Measurements from ENCODE around the gene HSD3B7.

The HSD3B7 gene

GRCh38 chr16:30976486-30976885 is 8.5 kb upstream of the HSD3B7 start:
- no peak overlapping the region for H3K4me2 ChIP-seq (ENCODE audit: low read length)
- H3K4me3 ChIP-seq (ENCODE audit: low read depth, low read length, poor library complexity, severe bottlenecking), result no peak overlapping the region
- H3F3A ChIP-seq (ENCODE audit: insufficient read depth, low read length), result no peaks in the 10 kb centered on the region
- H3K36me3 ChIP-seq (ENCODE audit: insufficient read depth, low read length), result peaks cover 93% of the 10 kb centered on the region
- no peaks in the 10 kb centered on the region for H4K20me1 ChIP-seq (ENCODE audit: insufficient read depth, low read length)
- H2AFZ ChIP-seq (ENCODE audit: low read length), result no peak overlapping the region
- no peaks in the 10 kb centered on the region for H3K4me1 ChIP-seq (ENCODE audit: insufficient read depth, low read length, severe bottlenecking)
- H3K79me2 ChIP-seq (ENCODE audit: insufficient read depth, low read length), result no peaks in the 10 kb centered on the region
- no peaks in the 10 kb centered on the region for H3K9me3 ChIP-seq (ENCODE audit: low read length)
- no peaks in the 10 kb centered on the region for H3K27me3 ChIP-seq (ENCODE audit: insufficient read depth, low read length)
- TF ChIP-seq CTCF (IDR thresholded peaks at IDR 0.05; ENCODE audit: low read length), result no peak
- no peak for TF ChIP-seq EZH2 (IDR thresholded peaks at IDR 0.05; ENCODE audit: borderline replicate concordance, low read length)
- H3K27ac ChIP-seq (ENCODE audit: low read depth, low read length, poor library complexity, severe bottlenecking), result no peak overlapping the region
- no peaks in the 10 kb centered on the region for H3K9me2 ChIP-seq (ENCODE audit: low read depth, low read length)
- no peak overlapping the region for H3K9ac ChIP-seq (ENCODE audit: low read length)

- H3K79me2 ChIP-seq (ENCODE audit: insufficient read depth, low read length), result no peaks in the 10 kb centered on the region
- H3F3A ChIP-seq (ENCODE audit: insufficient read depth, low read length), result no peaks in the 10 kb centered on the region
- no peaks in the 10 kb centered on the region for H3K4me1 ChIP-seq (ENCODE audit: insufficient read depth, low read length, severe bottlenecking)
- H3K36me3 ChIP-seq (ENCODE audit: insufficient read depth, low read length), result peaks cover 89% of the 10 kb centered on the region
- H3K4me3 ChIP-seq (ENCODE audit: low read depth, low read length, poor library complexity, severe bottlenecking), result no peak overlapping the region
- H3K27ac ChIP-seq (ENCODE audit: low read depth, low read length, poor library complexity, severe bottlenecking), result no peak overlapping the region
- no peak overlapping the region for H2AFZ ChIP-seq (ENCODE audit: low read length)
- no peaks in the 10 kb centered on the region for H3K9me2 ChIP-seq (ENCODE audit: low read depth, low read length)
- no peaks in the 10 kb centered on the region for H3K27me3 ChIP-seq (ENCODE audit: insufficient read depth, low read length)
- H4K20me1 ChIP-seq (ENCODE audit: insufficient read depth, low read length), result no peaks in the 10 kb centered on the region
- H3K4me2 ChIP-seq (ENCODE audit: low read length), result no peak overlapping the region
- no peaks in the 10 kb centered on the region for H3K9me3 ChIP-seq (ENCODE audit: low read length)
- TF ChIP-seq EZH2 (IDR thresholded peaks at IDR 0.05; ENCODE audit: borderline replicate concordance, low read length), result no peak
- peak; percentile 55 for TF ChIP-seq CTCF (IDR thresholded peaks at IDR 0.05; ENCODE audit: low read length)
- no peak overlapping the region for H3K9ac ChIP-seq (ENCODE audit: low read length)
Measured at GRCh38 chr16:30977502-30977901, 7.5 kb upstream of the HSD3B7 start.

GRCh38 chr16:30979170-30980022 is 5.6 kb upstream of the HSD3B7 start:
- Histone ChIP-seq H3K4me3 (ENCODE audit: low read depth, low read length, poor library complexity, severe bottlenecking) (no peak overlapping the region), H3K4me1 (ENCODE audit: insufficient read depth, low read length, severe bottlenecking) (no peaks in the 10 kb centered on the region), H3K36me3 (ENCODE audit: insufficient read depth, low read length) (peaks cover 87% of the 10 kb centered on the region), H3K9me2 (ENCODE audit: low read depth, low read length) (no peaks in the 10 kb centered on the region), H3K27me3 (ENCODE audit: insufficient read depth, low read length) (no peaks in the 10 kb centered on the region), H3F3A (ENCODE audit: insufficient read depth, low read length) (no peaks in the 10 kb centered on the region), H3K4me2 (ENCODE audit: low read length) (no peak overlapping the region), H3K9ac (ENCODE audit: low read length) (no peak overlapping the region), H3K9me3 (ENCODE audit: low read length) (no peaks in the 10 kb centered on the region), H3K79me2 (ENCODE audit: insufficient read depth, low read length) (no peaks in the 10 kb centered on the region), H4K20me1 (ENCODE audit: insufficient read depth, low read length) (no peaks in the 10 kb centered on the region), H2AFZ (ENCODE audit: low read length) (no peak overlapping the region), H3K27ac (ENCODE audit: low read depth, low read length, poor library complexity, severe bottlenecking) (no peak overlapping the region)
- TF ChIP-seq EZH2 (IDR thresholded peaks at IDR 0.05; ENCODE audit: borderline replicate concordance, low read length), result no peak
- TF ChIP-seq CTCF (IDR thresholded peaks at IDR 0.05; ENCODE audit: low read length), result no peak
